ENCODE measurements around the gene MYH10.

Gene MYH10

DNA sequence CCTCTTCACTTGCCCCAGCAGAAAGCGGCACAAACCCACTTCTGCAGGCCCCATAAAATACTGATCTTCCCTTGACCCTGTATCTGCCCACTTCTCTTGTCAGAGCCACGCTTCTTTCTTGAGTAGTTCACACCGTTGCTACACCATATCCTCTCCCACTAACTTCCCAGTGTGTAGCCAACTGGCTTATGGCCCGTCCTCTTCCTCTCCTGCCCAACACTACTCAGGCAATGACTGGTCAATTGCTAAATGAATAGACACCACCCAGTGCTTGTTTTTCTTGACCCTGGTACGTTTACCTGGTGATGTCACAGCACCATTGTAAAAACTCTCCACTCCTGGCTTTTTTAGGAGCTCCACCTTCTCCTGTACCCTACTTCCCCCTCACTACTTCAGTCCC lies 107.9 kb downstream of the MYH10 start:
- TF ChIP-seq CTCF (IDR thresholded peaks at IDR 0.05; ENCODE audit: insufficient read depth, low read length, poor library complexity, severe bottlenecking) = no peak
- peaks cover 15% of the 10 kb centered on the region for H3K36me3 ChIP-seq (ENCODE audit: control insufficient read depth, insufficient read depth, low read length)
- no peaks in the 10 kb centered on the region for H3K27me3 ChIP-seq (replicated peaks; ENCODE audit: control insufficient read depth, insufficient read depth, low read length)
- H3K4me3 ChIP-seq (replicated peaks; ENCODE audit: low read depth, low read length) = no peak overlapping the region
- no peak for DNase-seq (ENCODE audit: extremely low read depth, insufficient read length)

DNA sequence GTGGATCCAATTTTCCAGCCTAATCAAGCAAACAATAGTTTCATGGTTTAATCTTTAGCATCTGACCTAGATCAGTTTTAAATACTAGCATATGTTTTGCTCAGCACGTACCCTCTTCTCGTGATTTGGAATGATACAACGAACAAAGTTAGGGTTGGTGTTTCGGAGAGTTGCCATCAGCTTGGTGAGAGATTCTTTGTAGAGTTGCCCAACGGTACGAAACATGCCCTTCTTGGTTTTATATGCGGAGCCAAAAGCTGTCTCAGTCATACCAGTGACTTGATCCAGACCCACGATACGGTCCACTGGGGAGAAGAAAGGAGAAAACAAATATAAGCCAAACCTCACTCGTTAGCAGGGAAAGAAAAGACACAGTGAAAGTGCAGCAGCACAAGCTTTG lies 109.5 kb downstream of the MYH10 start:
- Histone ChIP-seq H3K27me3 (replicated peaks; ENCODE audit: control insufficient read depth, insufficient read depth, low read length) (no peaks in the 10 kb centered on the region), H3K36me3 (ENCODE audit: control insufficient read depth, insufficient read depth, low read length) (peaks cover 15% of the 10 kb centered on the region), H3K4me3 (replicated peaks; ENCODE audit: low read depth, low read length) (no peak overlapping the region)
- no peak for TF ChIP-seq CTCF (IDR thresholded peaks at IDR 0.05; ENCODE audit: insufficient read depth, low read length, poor library complexity, severe bottlenecking)
- no peak for DNase-seq (ENCODE audit: extremely low read depth, insufficient read length)

DNA sequence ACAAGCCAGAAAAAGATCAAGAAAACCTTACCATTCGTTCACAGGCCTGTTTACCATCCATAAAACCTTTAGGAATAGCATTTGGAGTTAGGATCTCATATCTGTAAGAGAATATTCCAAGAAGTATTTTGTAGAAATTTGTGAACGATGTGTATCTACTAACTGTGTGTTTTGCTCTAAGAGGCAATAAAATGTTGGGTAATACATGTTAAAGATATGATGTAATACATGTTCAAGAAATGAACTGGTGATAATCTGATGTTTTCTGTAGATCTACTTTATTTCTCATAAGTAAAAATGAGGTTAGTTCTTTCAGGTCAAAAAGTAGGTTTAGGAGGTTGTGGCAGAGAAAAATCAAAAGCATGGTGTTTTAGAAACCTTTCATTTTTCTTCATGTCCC lies 111.7 kb downstream of the MYH10 start:
- Histone ChIP-seq H3K36me3 (ENCODE audit: control insufficient read depth, insufficient read depth, low read length) (peaks cover 15% of the 10 kb centered on the region), H3K27me3 (replicated peaks; ENCODE audit: control insufficient read depth, insufficient read depth, low read length) (no peaks in the 10 kb centered on the region), H3K4me3 (replicated peaks; ENCODE audit: low read depth, low read length) (no peak overlapping the region)
- no peak for TF ChIP-seq CTCF (IDR thresholded peaks at IDR 0.05; ENCODE audit: insufficient read depth, low read length, poor library complexity, severe bottlenecking)
- no peak for DNase-seq (ENCODE audit: extremely low read depth, insufficient read length)

DNA sequence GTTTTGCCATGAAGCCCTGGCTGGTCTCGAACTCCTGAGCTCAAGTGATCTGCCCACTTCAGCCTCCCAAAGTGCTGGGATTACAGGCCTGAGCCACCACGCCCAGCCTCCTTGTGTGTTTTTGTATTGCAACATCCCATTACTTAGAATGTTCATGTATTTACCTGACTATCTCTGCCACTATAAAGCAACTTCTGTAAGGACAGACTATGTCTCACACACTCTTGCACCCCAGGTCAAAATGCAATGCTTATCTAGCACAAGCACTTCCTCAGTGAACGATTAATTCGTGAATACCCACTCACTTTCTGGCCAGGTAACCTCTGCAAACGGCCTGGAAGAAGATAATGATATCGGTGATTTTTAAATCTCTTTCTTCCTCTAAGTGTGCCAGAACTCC lies 112.2 kb downstream of the MYH10 start:
- Histone ChIP-seq H3K27me3 (replicated peaks; ENCODE audit: control insufficient read depth, insufficient read depth, low read length) (no peaks in the 10 kb centered on the region), H3K36me3 (ENCODE audit: control insufficient read depth, insufficient read depth, low read length) (peaks cover 15% of the 10 kb centered on the region), H3K4me3 (replicated peaks; ENCODE audit: low read depth, low read length) (no peak overlapping the region)
- no peak for DNase-seq (ENCODE audit: extremely low read depth, insufficient read length)
- no peak for TF ChIP-seq CTCF (IDR thresholded peaks at IDR 0.05; ENCODE audit: insufficient read depth, low read length, poor library complexity, severe bottlenecking)

DNA sequence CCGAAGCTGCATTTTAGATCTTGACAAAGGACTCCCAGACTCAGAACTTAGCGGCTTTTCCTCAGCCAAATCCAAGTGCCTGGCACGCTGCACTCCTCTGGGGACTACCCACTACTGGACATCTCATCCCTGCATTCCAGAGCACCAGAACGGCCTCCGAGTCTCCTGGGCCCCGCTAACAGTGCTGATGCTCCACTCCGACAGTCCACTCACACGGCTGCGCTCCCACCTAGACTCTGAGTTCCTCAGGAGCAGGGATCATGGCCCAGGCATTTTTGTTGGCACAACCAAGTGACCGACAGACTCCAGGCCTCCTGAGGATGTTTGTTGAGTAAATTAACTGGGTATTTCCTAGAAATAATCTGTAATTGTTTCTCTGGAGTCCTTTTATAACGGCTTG lies 115.7 kb downstream of the MYH10 start:
- no peak for TF ChIP-seq CTCF (IDR thresholded peaks at IDR 0.05; ENCODE audit: insufficient read depth, low read length, poor library complexity, severe bottlenecking)
- DNase-seq (ENCODE audit: extremely low read depth, insufficient read length) = no peak
- Histone ChIP-seq H3K4me3 (replicated peaks; ENCODE audit: low read depth, low read length) (no peak overlapping the region), H3K27me3 (replicated peaks; ENCODE audit: control insufficient read depth, insufficient read depth, low read length) (no peaks in the 10 kb centered on the region), H3K36me3 (ENCODE audit: control insufficient read depth, insufficient read depth, low read length) (peaks cover 9% of the 10 kb centered on the region)

DNA sequence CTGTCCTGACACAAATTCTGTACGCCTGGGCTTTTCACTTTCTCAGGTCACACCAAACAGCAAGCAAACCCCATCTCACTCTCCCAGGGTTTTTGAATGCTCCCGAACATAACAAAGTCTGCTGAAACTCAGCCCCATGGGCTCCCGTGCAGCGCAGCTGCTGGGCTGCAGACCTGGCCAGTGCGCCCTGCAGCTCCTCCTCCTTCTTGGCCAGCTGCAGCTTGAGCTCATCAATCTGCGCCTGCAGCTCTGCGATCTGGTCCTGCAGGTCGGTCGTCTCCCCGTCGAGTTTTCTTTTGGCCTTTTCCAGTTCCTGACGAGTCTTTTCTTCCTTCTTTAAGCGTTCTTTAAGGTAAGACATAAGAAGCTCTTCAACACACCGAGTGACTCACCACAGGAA lies 124.4 kb downstream of the MYH10 start:
- TF ChIP-seq CTCF (IDR thresholded peaks at IDR 0.05; ENCODE audit: insufficient read depth, low read length, poor library complexity, severe bottlenecking) = no peak
- Histone ChIP-seq H3K36me3 (ENCODE audit: control insufficient read depth, insufficient read depth, low read length) (peaks cover 9% of the 10 kb centered on the region), H3K27me3 (replicated peaks; ENCODE audit: control insufficient read depth, insufficient read depth, low read length) (no peaks in the 10 kb centered on the region), H3K4me3 (replicated peaks; ENCODE audit: low read depth, low read length) (no peak overlapping the region)
- DNase-seq (ENCODE audit: extremely low read depth, insufficient read length) = no peak

Data from GM06990 (cell line).